HepG2 (cell line): ENCODE measurements around the gene TSPAN18. TPM values are rescaled to one million over a fixed set of nuclear protein-coding genes. Genes with fewer than 3 reads are reported as not detected.

Experiments
- ATAC-seq: fragments of 200-7000 bp; cut with Tn5 transposase; 3 replicates; pipeline ENCODE4 v1.9.1; 2020; ENCODE audit warnings: mild to moderate bottlenecking, moderate library complexity
- BruUV-seq: library from RNA; stranded (reverse); fragments of 400-500 nt; replicated peaks from 2 replicates; lab custom pipeline; 2021; lab: Mats Ljungman, UMichigan
- CTCF ChIA-PET: fragments of 300-600 bp; formaldehyde crosslinking; extraction: SDS; loops from one replicate; lab custom pipeline; 2021; ENCODE audit warnings: low total read pairs, inconsistent platforms, low intra/inter-chr PET ratio; lab: Yijun Ruan, JAX
- POLR2A ChIA-PET: fragments of 350-600 bp; sonication (Branson Sonifier 250); formaldehyde crosslinking; loops from one replicate; lab custom pipeline; 2020; ENCODE audit warnings: antibody characterized with exemption, inconsistent platforms; lab: Yijun Ruan, JAX
- DNase-seq: peaks from one replicate; pipeline ENCODE4 v3.0.0-alpha.2; 2015; ENCODE audit warnings: low spot score
- FAIRE-seq: peaks from 3 replicates; lab custom pipeline; 2011; peaks lifted over from hg19 to GRCh38; lab: Jason Lieb, UNC
- H2AFZ ChIP-seq: one replicate; pipeline ENCODE4 v1.6.1; 2011; ENCODE audit warnings: low read length, inconsistent platforms
- H3K27ac ChIP-seq: fragments of 300-600 bp; 3 replicates; pipeline ENCODE4 v1.8.0; 2011; ENCODE audit warnings: mixed run types, mild to moderate bottlenecking, mixed read lengths, low read length, inconsistent platforms; ENCODE audit not compliant: insufficient read depth; ENCODE audit errors: extremely low read length
- H3K27me3 ChIP-seq, 2 experiments: fragments of 200-600 bp in 1 of 2; 2 replicates in 1 of 2; 3 replicates in 1 of 2; pipeline versions ENCODE4 v1.6.0 to v1.8.0; 2011; ENCODE audit warnings: low read length in 2 of 2, mild to moderate bottlenecking in 2 of 2, moderate library complexity in 2 of 2, inconsistent platforms in 1 of 2; ENCODE audit not compliant: insufficient read depth in 2 of 2, control insufficient read depth in 1 of 2
- H3K36me3 ChIP-seq, 2 experiments: fragments of 200-600 bp in 1 of 2; replicated peaks in 1 of 2; 2 replicates in 1 of 2; 3 replicates in 1 of 2; pipeline versions ENCODE4 v1.5.1 to v1.8.0; 2011; ENCODE audit warnings: low read length in 2 of 2, inconsistent platforms in 1 of 2; ENCODE audit not compliant: insufficient read depth in 2 of 2, control insufficient read depth in 1 of 2
- H3K4me1 ChIP-seq: 2 replicates; pipeline ENCODE4 v1.5.1; 2012; ENCODE audit warnings: low read length, inconsistent platforms; ENCODE audit not compliant: insufficient read depth
- H3K4me2 ChIP-seq: 2 replicates; pipeline ENCODE4 v1.6.0; 2011; ENCODE audit warnings: low read depth, low read length, inconsistent platforms
- H3K4me3 ChIP-seq, 3 experiments: fragments of 200-600 bp in 1 of 3; sonication (generic), shearing (Covaris generic) in 1 of 3; replicated peaks in 1 of 3; 2 replicates each; pipeline ENCODE4 v1.5.1; 2011 to 2016; ENCODE audit warnings: low read length in 3 of 3, inconsistent platforms in 2 of 3, low read depth in 2 of 3, mild to moderate bottlenecking in 2 of 3, control low read depth in 1 of 3, mixed read lengths in 1 of 3; ENCODE audit not compliant: insufficient read depth in 1 of 3
- H3K79me2 ChIP-seq: one replicate; pipeline ENCODE4 v1.6.1; 2011; ENCODE audit warnings: low read length, inconsistent platforms; ENCODE audit not compliant: insufficient read depth
- H3K9ac ChIP-seq: 2 replicates; pipeline ENCODE4 v1.6.0; 2011; ENCODE audit warnings: mild to moderate bottlenecking, low read depth, low read length, inconsistent platforms; ENCODE audit not compliant: insufficient read depth
- H3K9me3 ChIP-seq: 2 replicates; pipeline ENCODE4 v1.5.1; 2012; ENCODE audit warnings: mild to moderate bottlenecking, low read length
- H4K20me1 ChIP-seq: 2 replicates; pipeline ENCODE4 v1.6.0; 2011; ENCODE audit warnings: inconsistent platforms, mild to moderate bottlenecking, low read length, moderate library complexity; ENCODE audit not compliant: insufficient read depth
- AFF4 ChIP-seq: sonication (generic); formaldehyde crosslinking; IDR thresholded peaks from 2 replicates; pipeline ENCODE4 v1.4.0; 2020; ENCODE audit warnings: missing genetic modification reagents
- CHCHD3 ChIP-seq: sonication (generic); formaldehyde crosslinking; IDR thresholded peaks from 2 replicates; pipeline ENCODE4 v1.8.0; 2022; ENCODE audit warnings: mild to moderate bottlenecking, missing genetic modification reagents, moderate library complexity
- MXD3 ChIP-seq: IDR thresholded peaks from 2 replicates; pipeline ENCODE4 v1.6.1; 2016; ENCODE audit warnings: mild to moderate bottlenecking, missing biosample characterization, missing genetic modification reagents
- MXD4 ChIP-seq: IDR thresholded peaks from 2 replicates; pipeline ENCODE4 v1.6.1; 2016; ENCODE audit warnings: mild to moderate bottlenecking, missing biosample characterization, missing genetic modification reagents
- NRL ChIP-seq: sonication (generic); formaldehyde crosslinking; IDR thresholded peaks from 2 replicates; pipeline ENCODE4 v1.5.0; 2020; ENCODE audit warnings: missing genetic modification reagents, mild to moderate bottlenecking, moderate library complexity, borderline replicate concordance
- POLR2AphosphoS5 ChIP-seq: IDR thresholded peaks from 2 replicates; pipeline ENCODE4 v1.6.1; 2012; ENCODE audit warnings: low read depth, low read length
- POLR2G ChIP-seq: fragments of 200-400 bp; formaldehyde crosslinking; IDR thresholded peaks from 2 replicates; pipeline ENCODE4 v1.6.1; 2018; ENCODE audit warnings: mild to moderate bottlenecking, low read depth, low read length, moderate library complexity
- TEAD3 ChIP-seq: optimal IDR thresholded peaks from 2 replicates; pipeline ENCODE3; 2016; ENCODE audit warnings: borderline replicate concordance
- THYN1 ChIP-seq: sonication (generic); formaldehyde crosslinking; IDR thresholded peaks from 2 replicates; pipeline ENCODE4 v1.8.1; 2023; ENCODE audit warnings: low read depth, mild to moderate bottlenecking, moderate library complexity, missing genetic modification reagents, borderline replicate concordance
- ZNF547 ChIP-seq: sonication (generic); formaldehyde crosslinking; IDR thresholded peaks from 2 replicates; pipeline ENCODE4 v1.5.1; 2020; ENCODE audit warnings: mild to moderate bottlenecking, missing genetic modification reagents
- ZNF616 ChIP-seq: sonication (generic); formaldehyde crosslinking; IDR thresholded peaks from 2 replicates; pipeline ENCODE4 v1.5.0; 2020; ENCODE audit warnings: low read depth, mild to moderate bottlenecking, missing genetic modification reagents
- ZZZ3 ChIP-seq: sonication (generic); formaldehyde crosslinking; IDR thresholded peaks from 2 replicates; pipeline ENCODE4 v1.4.0; 2020; ENCODE audit warnings: missing genetic modification reagents, mild to moderate bottlenecking, borderline replicate concordance
- WGBS: methylation state at CpG from one replicate; pipeline ENCODE4 v1.1.6; 2017; ENCODE audit warnings: low lambda C conversion rate; 5-methylcytosine and 5-hydroxymethylcytosine counted together
- in situ Hi-C: cut with HindIII; loops from 2 replicates; pipeline ENCODE4 v1.10.0; 2017; ENCODE audit warnings: low pct_unique_long_range_greater_than_20kb; ENCODE audit not compliant: extremely low pct_ligation_motif_present
- intact Hi-C: fragments of 100-400 bp; cut with micrococcal nuclease; formaldehyde crosslinking; loops from one replicate; pipeline ENCODE4 v1.10.0; 2022; ENCODE audit not compliant: unreplicated experiment
- polyA plus RNA-seq, 8 experiments: library from polyadenylated mRNA; depleted of rRNA in 3 of 8; stranded (reverse) in 7 of 8; unstranded in 1 of 8; fragments of >200 nt; fragmentation: Illumina TruSeq in 4 of 8; extraction: Trizol in 4 of 8; gene quantifications; 2 replicates each; pipeline versions ENCODE4 v1.2.1 to v1.2.3, GENCODE V29; 2011 to 2016; ENCODE audit warnings: low read depth in 4 of 8, missing spikeins in 1 of 8, mixed read lengths in 1 of 8; ENCODE audit not compliant: insufficient read depth in 1 of 8
- total RNA-seq, 5 experiments: library from RNA; depleted of rRNA; stranded (reverse); fragments of >200 nt; fragmentation: Illumina TruSeq; extraction: Trizol; gene quantifications; 2 replicates each; pipeline ENCODE4 v1.2.3, GENCODE V29; 2016; ENCODE audit warnings: low read depth in 1 of 5
- TF ChIP-seq, protein P1 (sequence below): sonication (generic); formaldehyde crosslinking; IDR thresholded peaks from 2 replicates; pipeline ENCODE4 v1.5.0; 2020; ENCODE audit warnings: missing genetic modification reagents, mild to moderate bottlenecking, borderline replicate concordance
- TF ChIP-seq, protein P2 (sequence below): sonication (generic); formaldehyde crosslinking; IDR thresholded peaks from 2 replicates; pipeline ENCODE4; 2020; ENCODE audit warnings: missing genetic modification reagents, mild to moderate bottlenecking, borderline replicate concordance
- TF ChIP-seq, protein P3 (sequence below): sonication (generic); formaldehyde crosslinking; IDR thresholded peaks from 2 replicates; pipeline ENCODE4 v1.4.0; 2020; ENCODE audit warnings: missing genetic modification reagents, mild to moderate bottlenecking, borderline replicate concordance

TSPAN18 gene
- total and polyA plus RNA-seq, 2 of the 13 experiments (the other 11 are each of a cell fraction or from before 2014, with no cell fraction given): not detected

- H3K4me1 ChIP-seq: no peaks in the 10 kb centered on the region
- no peaks in the 10 kb centered on the region for H3K9me3 ChIP-seq
- ChIA-PET POLR2A (no interaction called here), CTCF (no interaction called here)
- FAIRE-seq (no peak), DNase-seq (no peak), ATAC-seq (no peak)
- WGBS: 71% methylated on average over 1 of the region's 8 CpGs
- H3K4me2 ChIP-seq: no peak overlapping the region
- no peaks in the 10 kb centered on the region for H3K79me2 ChIP-seq
- in situ Hi-C loops: no loop called here
- no peaks in the 10 kb centered on the region for H4K20me1 ChIP-seq
- H3K36me3 ChIP-seq: no peaks in the 10 kb centered on the region
- H3K9ac ChIP-seq: no peak overlapping the region
- H2AFZ ChIP-seq: no peak overlapping the region
- H3K27ac ChIP-seq: no peak overlapping the region
- intact Hi-C loops: no loop called here
- H3K4me3 ChIP-seq: no peak overlapping the region
- no TSS peak for BruUV-seq
- peaks cover 0 to 8% of the 10 kb centered on the region in 2 experiments; a peak in 2 of 5 replicates for H3K27me3 ChIP-seq
- no peak for TF ChIP-seq ZNF547 (CRISPR knock-in tag)
- TF ChIP-seq, protein P1, sequence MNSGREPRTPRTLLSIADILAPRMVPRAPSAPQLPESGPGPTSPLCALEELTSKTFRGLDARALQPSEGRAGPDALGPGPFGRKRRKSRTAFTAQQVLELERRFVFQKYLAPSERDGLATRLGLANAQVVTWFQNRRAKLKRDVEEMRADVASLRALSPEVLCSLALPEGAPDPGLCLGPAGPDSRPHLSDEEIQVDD (CRISPR knock-in tag): no peak
- no peak for TF ChIP-seq TEAD3
- TF ChIP-seq MXD3: no peak
- no peak for TF ChIP-seq AFF4 (CRISPR knock-in tag)
- TF ChIP-seq, protein P2, sequence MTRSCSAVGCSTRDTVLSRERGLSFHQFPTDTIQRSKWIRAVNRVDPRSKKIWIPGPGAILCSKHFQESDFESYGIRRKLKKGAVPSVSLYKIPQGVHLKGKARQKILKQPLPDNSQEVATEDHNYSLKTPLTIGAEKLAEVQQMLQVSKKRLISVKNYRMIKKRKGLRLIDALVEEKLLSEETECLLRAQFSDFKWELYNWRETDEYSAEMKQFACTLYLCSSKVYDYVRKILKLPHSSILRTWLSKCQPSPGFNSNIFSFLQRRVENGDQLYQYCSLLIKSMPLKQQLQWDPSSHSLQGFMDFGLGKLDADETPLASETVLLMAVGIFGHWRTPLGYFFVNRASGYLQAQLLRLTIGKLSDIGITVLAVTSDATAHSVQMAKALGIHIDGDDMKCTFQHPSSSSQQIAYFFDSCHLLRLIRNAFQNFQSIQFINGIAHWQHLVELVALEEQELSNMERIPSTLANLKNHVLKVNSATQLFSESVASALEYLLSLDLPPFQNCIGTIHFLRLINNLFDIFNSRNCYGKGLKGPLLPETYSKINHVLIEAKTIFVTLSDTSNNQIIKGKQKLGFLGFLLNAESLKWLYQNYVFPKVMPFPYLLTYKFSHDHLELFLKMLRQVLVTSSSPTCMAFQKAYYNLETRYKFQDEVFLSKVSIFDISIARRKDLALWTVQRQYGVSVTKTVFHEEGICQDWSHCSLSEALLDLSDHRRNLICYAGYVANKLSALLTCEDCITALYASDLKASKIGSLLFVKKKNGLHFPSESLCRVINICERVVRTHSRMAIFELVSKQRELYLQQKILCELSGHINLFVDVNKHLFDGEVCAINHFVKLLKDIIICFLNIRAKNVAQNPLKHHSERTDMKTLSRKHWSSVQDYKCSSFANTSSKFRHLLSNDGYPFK: no peak
- TF ChIP-seq THYN1: no peak
- no peak for TF ChIP-seq POLR2G
- no peak for TF ChIP-seq MXD4 (CRISPR knock-in tag)
- no peak for TF ChIP-seq ZZZ3 (CRISPR knock-in tag)
- TF ChIP-seq, protein P3, sequence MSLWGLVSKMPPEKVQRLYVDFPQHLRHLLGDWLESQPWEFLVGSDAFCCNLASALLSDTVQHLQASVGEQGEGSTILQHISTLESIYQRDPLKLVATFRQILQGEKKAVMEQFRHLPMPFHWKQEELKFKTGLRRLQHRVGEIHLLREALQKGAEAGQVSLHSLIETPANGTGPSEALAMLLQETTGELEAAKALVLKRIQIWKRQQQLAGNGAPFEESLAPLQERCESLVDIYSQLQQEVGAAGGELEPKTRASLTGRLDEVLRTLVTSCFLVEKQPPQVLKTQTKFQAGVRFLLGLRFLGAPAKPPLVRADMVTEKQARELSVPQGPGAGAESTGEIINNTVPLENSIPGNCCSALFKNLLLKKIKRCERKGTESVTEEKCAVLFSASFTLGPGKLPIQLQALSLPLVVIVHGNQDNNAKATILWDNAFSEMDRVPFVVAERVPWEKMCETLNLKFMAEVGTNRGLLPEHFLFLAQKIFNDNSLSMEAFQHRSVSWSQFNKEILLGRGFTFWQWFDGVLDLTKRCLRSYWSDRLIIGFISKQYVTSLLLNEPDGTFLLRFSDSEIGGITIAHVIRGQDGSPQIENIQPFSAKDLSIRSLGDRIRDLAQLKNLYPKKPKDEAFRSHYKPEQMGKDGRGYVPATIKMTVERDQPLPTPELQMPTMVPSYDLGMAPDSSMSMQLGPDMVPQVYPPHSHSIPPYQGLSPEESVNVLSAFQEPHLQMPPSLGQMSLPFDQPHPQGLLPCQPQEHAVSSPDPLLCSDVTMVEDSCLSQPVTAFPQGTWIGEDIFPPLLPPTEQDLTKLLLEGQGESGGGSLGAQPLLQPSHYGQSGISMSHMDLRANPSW: no peak
- TF ChIP-seq POLR2AphosphoS5: no peak
- no peak for TF ChIP-seq NRL (CRISPR knock-in tag)
- no peak for TF ChIP-seq ZNF616 (CRISPR knock-in tag)
- TF ChIP-seq CHCHD3: no peak
Measured at GRCh38 chr11:44792171-44792570, 65.4 kb downstream of the TSPAN18 start.
